GM18507 (cell line): ENCODE results near the gene PTBP3.
"Not testable (repeated sequence)": the region's sequence is repeated elsewhere in the genome, so short reads cannot be mapped to it uniquely, and the experiment has no call there.

Source experiments
- DNase-seq: peaks from one replicate; pipeline ENCODE4 v3.0.0; 2011; ENCODE audit warnings: low read depth; ENCODE audit not compliant: insufficient read length; ENCODE audit errors: extremely low spot score
- FAIRE-seq: peaks from 2 replicates; lab custom pipeline; 2011; peaks lifted over from hg19 to GRCh38; lab: Jason Lieb, UNC

Gene PTBP3

GRCh38 chr9:112326194-112326593, 7.2 kb downstream of the PTBP3 start:
- FAIRE-seq (peak; percentile 39), DNase-seq (no peak)

DNA sequence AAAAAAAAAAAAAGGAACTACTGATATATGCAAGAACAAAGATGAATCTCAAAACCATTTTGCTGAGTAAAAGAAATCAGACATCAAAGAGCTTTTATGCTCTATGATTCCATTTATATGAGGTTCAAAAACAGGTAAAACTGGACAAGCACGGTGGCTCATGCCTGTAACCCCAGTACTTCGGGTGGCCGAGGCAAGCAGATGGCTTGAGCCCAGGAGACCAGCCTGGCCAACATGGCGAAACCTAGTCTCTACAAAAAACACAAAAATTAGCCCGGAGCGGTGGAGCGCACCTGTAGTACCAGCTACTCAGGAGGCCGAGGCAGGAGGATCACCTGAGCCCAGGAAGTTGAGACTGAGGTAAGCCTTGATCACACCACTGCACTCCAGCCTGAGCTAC, 7.8 kb downstream of the PTBP3 start:
- DNase-seq (no peak), FAIRE-seq (no peak)

DNA sequence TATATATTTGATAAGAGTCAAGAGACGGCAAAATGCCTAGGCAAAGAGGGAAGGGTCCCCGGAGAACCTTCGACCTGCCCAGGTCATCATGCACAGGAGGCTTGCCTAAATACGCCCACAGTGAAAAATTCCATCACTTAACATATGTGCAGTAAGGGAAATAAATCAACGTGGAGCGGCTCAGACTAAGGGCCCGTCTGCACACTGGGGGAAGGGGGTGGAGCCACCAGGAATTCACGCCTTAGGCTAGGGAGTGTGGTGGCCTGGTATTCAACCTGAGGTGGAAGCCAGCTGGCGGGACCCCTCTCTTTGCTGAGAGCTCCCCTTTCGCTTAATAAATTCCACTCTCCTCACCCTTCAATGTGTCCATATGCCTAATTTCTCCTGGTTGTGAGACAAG, 8.3 kb downstream of the PTBP3 start:
- DNase-seq (no peak), FAIRE-seq (no peak)

DNA sequence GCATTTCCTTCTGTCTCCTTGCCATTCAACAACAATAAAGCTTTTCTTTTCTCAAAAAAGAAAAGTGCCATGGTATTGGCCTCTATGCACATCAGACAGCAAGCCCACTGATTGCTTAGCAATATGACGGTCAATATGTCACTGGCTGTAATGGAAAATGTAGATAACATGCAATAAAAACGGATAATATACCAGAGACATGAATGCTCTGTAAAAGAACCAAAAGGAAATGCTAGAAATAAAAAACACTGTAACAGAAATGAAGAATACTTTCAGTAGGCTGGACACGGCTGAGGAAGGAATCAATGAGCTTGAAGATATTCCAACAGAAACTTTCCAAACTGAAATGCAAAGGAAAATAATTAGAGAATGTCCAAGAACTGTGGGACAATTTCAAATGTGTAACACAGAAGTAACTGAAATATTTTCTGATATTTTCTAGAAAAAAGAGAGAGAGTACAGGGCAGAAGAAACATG, 10.0 kb downstream of the PTBP3 start:
- DNase-seq (no peak), FAIRE-seq (no peak)

DNA sequence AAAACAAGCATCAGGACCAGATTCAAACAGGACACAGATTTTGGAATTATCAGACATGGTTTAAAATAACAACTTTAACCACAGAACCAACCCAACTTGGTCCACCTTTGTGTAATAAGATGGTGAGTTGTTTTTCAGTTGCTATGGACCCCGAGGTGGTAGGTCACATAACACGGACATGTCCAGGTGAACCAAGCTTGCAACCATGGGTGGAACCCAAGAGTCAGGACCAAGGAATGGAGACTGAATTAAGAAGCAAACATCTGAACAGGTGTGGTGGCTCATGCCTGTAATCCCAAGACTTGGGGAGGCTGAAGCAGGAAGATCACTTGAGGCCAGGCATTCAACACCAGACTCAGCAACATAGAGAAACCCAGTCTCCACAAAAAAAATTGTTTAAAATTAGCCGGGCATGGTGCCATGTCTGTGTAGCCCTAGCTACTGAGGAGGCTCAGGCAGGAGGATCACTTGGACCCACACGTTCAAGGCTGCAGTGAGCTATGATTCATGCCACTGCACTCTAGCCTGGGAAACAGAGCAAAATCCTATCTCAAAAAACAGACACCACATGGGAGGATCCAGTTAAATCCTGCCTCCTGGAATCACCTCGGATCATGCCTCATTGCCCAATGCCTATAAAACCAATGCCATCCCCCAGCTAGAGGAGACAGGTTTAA, 10.6 kb downstream of the PTBP3 start:
- no peak for FAIRE-seq
- no peak for DNase-seq

GRCh38 chr9:112316258-112316943, 17.0 kb downstream of the PTBP3 start:
- DNase-seq: no peak

GRCh38 chr9:112315331-112316257, 17.8 kb downstream of the PTBP3 start:
- DNase-seq: no peak
- no peak for FAIRE-seq

More at GRCh38 chr9:112316258-112316943, 17.0 kb downstream of the PTBP3 start:
- FAIRE-seq: no peak

DNA sequence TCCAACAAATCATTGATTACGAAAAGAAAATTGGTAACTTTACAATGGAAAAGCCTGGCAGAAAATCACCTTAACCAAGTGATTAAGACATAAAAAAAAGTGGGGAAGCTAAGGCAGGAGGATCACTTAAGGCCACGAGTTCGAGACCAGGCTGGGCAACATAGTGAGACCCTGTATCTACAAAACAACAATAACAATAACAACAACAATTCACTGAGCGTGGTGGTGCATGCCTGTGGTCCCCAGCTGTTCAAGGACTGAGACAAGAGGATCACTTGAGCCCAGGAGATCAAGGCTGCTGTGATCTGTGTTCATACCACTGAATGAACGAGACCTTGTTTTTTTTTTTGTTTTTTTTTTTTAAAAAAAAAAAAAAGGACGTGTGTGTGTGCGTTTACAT, 21.3 kb downstream of the PTBP3 start:
- no peak for DNase-seq

GRCh38 chr9:112311497-112311896, 21.9 kb downstream of the PTBP3 start:
- FAIRE-seq (no peak), DNase-seq (no peak)

More for the DNA sequence above, 21.3 kb downstream of the PTBP3 start:
- FAIRE-seq: no peak

- DNase-seq (no peak), FAIRE-seq (no peak)
Measured at GRCh38 chr9:112310826-112311225, 22.6 kb downstream of the PTBP3 start.

DNA sequence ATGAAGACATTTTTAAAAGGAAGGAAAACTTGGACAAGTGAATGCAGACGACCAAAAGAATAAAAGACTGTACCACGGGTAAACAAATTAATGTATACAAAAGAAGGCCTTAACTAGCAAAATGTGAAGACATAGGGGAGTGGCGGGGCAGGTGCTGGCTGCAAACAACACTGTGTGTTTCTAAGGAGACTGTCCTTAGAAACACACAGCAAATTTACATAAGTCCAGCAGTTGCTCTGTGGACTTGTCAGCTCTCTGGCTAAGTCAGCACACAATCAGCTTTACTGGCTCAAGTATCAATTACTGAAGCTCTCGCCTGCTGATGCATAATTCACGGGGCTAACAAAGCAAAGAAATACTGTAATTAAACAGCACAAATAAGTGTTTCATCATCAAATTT, 24.8 kb downstream of the PTBP3 start:
- DNase-seq: no peak
- no peak for FAIRE-seq

- DNase-seq (no peak), FAIRE-seq (no peak)
Measured at GRCh38 chr9:112301420-112301819, 32.0 kb downstream of the PTBP3 start.

DNA sequence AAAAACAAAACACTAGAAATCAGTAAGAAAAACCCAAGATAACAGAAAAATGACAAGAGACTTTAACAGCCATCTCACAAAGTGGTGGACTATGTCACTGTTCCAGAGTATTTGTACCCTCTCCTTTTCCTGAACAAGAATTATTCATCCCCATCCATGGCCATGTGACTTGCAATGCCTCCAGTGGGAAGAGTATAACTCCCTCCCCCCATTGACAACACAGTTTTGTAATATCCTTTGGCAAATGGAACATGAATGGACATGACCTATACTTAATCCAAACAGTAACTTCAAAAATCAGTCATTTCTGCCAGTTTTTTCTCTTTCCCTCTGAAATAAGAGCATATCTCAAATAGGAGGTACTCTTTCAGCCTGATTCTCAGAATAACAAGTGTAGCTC, 33.9 kb downstream of the PTBP3 start:
- FAIRE-seq (no peak), DNase-seq (no peak)

DNA sequence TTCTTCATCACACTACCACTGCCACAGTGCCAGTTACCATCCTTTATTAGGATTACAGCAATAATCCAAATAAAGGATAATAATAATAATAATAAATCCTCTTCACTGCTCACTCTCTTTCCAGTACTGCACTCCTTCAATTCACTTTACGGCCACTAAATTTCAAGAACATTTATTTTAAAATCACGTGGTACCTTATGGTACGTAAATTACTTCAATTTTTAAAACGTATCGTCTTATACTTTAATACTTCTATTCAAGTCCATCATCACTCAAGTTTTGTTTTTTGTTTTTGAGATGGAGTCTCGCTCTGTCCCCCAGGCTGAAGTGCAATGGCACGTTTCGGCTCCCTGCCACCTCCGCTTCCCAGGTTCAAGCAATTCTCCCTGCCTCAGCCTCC, 36.5 kb downstream of the PTBP3 start:
- FAIRE-seq (no peak), DNase-seq (no peak)

- DNase-seq (no peak), FAIRE-seq (no peak)
Measured at GRCh38 chr9:112295174-112295573, 38.2 kb downstream of the PTBP3 start.

GRCh38 chr9:112288029-112288428, 45.4 kb downstream of the PTBP3 start:
- FAIRE-seq (no peak), DNase-seq (no peak)

DNA sequence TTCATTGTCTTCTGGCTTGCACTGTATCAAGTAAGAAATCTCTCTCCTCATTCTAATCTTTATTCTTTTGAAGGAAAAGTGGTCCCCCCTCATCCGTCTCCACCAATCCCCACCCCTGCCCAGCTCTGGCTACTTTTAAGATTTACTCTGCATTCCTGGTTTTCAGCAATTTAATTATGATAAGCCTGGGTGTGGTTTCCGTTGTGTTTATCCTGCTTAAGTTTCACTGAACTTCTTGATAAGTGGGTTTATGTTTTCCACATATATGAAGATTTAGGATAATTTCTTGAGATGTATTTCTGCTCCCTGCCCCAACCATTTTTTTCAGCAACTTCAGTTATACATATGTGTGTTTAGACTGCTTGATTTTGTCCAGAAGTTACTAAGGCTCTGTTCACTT, 46.5 kb downstream of the PTBP3 start:
- DNase-seq: no peak
- FAIRE-seq: no peak

DNA sequence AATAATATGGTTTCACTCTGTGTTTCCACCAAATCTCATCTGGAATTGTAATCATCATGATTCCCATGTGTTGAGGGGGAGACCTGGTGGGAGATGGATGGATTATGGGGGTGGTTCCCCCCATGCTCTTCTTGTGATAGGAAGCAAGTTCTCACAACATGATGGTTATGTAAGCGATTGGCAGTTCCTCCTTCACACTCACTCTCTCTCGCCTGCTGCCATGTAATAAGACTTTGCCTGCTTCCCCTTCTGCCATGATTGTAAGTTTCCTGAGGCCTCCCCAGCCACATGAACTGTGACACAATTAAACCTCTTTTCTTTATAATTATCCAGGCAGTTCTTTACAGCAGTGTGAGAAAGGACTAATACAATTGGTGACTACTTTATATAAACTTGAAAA, 48.4 kb downstream of the PTBP3 start:
- no peak for FAIRE-seq
- DNase-seq: no peak

- DNase-seq (no peak), FAIRE-seq (no peak)
Measured at GRCh38 chr9:112283582-112284253, 49.7 kb downstream of the PTBP3 start.

DNA sequence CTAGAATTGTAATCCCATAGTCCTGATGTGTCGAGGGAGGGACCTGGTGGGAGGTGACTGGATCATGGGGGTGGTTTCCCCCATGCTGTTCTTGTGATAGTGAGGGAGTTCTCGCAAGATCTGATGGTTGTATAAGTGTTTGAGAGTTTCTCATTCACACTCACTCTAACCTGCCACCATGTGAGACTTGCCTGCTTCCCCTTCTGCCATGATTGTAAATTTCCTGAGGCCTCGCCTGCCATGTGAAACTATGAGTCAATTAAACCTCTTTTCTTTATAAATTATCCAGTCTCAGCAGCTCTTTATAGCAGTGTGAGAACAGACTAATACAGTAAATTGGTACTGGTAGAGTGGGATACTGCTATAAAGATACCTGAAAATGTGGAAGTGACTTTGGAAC, 50.6 kb downstream of the PTBP3 start:
- not testable (repeated sequence) for DNase-seq, FAIRE-seq
